Right lobe of liver (tissue), 4 donors: ENCODE measurements around the gene HM13.

Source experiments
- POLR2A ChIP-seq: fragments of 450-650 bp; IDR thresholded peaks from one replicate; pipeline ENCODE4 v1.6.1; 2017; ENCODE audit warnings: antibody characterized with exemption, mild to moderate bottlenecking
- TF ChIP-seq, protein P1 (sequence below), 4 donors: fragments of 200-600 bp in 3 of 4; fragments of 450-650 bp in 1 of 4; IDR thresholded peaks; one replicate each; pipeline versions ENCODE4 v1.5.1 to v1.8.0; 2016 to 2022; ENCODE audit warnings: antibody characterized with exemption in 4 of 4, mild to moderate bottlenecking in 2 of 4
- donor health status: DM: no; HTN: no; CAD: no.
- donor health status: DM: no; HTN: no; CAD: no.
- donor health status: DM: no; HTN: yes; CAD: no.

DNA sequence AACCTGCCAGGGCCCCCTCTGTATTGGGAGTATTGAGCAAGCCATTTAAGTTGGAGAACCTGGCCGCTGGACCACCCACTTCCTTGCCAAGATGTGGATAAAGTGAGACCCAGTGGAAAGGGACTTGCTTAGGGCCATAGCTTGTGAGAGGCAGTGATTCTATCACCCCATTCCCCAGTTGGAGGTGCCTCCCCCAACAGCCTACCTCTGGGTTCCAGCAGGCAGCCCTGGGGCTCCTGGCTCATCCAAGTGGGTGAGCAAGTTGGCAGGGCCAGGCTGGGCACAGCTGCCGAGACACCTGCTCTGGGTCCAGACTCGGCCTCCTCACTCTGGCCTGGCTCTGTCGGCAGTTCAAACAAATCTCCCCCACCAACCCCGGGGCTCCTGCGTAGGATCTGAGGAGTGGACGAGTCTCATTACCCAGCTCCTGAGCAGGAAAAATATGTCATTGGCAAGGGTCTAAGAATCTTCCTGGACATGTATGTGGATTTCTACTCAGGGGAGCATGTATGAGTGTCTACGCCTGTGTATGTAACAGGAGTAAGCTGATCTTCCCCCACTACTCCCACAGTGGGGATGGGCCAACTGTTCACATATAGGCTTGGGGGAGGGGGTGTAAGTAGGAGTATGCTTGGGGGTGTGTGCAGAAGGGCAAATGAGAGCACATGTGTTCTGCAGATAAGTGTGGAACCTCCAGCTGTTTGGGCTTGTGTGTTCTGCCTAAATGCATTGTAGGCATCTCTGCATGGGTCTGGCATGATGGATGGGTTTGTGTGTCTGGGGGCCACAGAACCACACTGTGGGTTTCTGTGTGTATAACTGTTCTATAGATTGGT lies 92.8 kb downstream of the HM13 start:
- peak; percentile 69 for TF ChIP-seq POLR2A
- TF ChIP-seq, protein P1, sequence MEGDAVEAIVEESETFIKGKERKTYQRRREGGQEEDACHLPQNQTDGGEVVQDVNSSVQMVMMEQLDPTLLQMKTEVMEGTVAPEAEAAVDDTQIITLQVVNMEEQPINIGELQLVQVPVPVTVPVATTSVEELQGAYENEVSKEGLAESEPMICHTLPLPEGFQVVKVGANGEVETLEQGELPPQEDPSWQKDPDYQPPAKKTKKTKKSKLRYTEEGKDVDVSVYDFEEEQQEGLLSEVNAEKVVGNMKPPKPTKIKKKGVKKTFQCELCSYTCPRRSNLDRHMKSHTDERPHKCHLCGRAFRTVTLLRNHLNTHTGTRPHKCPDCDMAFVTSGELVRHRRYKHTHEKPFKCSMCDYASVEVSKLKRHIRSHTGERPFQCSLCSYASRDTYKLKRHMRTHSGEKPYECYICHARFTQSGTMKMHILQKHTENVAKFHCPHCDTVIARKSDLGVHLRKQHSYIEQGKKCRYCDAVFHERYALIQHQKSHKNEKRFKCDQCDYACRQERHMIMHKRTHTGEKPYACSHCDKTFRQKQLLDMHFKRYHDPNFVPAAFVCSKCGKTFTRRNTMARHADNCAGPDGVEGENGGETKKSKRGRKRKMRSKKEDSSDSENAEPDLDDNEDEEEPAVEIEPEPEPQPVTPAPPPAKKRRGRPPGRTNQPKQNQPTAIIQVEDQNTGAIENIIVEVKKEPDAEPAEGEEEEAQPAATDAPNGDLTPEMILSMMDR (IDR thresholded peaks at IDR 0.05) = no peak
